Esophagus muscularis mucosa (tissue), 3 donors: Measurements from ENCODE around the gene KRT83.

Experiments used
- EP300 ChIP-seq: sonication (generic); formaldehyde crosslinking; IDR thresholded peaks from one replicate; pipeline ENCODE4 v1.6.1; 2017; ENCODE audit warnings: antibody characterized with exemption
- POLR2AphosphoS5 ChIP-seq, 2 donors: sonication (generic); formaldehyde crosslinking; IDR thresholded peaks; one replicate each; pipeline ENCODE4 v1.6.1; 2017; ENCODE audit warnings: antibody characterized with exemption in 2 of 2

DNA sequence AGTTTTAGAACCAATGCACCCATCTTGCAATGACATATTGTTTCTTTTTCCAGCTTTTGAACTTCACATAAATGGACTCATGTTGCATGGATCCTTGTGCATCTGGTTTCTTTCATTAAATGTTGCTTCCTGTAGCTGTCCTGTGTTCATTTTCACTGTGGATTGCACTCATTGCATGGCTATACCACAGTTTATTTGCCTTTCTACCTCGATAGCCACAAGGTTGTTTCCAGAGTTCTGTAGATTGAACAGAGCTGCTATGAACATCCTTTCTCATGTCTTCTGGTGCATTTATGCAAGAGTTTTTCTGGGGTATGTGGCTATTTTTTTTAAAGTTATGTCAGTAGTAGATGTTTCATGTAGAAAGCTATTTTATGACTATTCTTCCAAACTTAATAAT lies 26.4 kb downstream of the KRT83 start:
- no peak for TF ChIP-seq EP300
- TF ChIP-seq POLR2AphosphoS5 (IDR thresholded peaks at IDR 0.05) = no peak
